ENCODE measurements around the gene TRIM14.
A peak's percentile ranks its signal among the peaks of the same experiment; 100 is the strongest.

Gene TRIM14
- total RNA-seq = 50.9 to 70.9 reads per million in 2 donors

GRCh38 chr9:98118640-98119601 is at the start of gene TRIM14:
TRIM14 (minus strand) TSS chr9:98119222; CDS start chr9:98119188, 34 bp downstream.
- peak; percentile 41 for DNase-seq

GRCh38 chr9:98168153-98168780 is 49.2 kb upstream of the TRIM14 start:
- DNase-seq = no peak

GRCh38 chr9:98164912-98165311 is 45.9 kb upstream of the TRIM14 start:
- DNase-seq = no peak

- DNase-seq = no peak
Measured at GRCh38 chr9:98162613-98163012, 43.6 kb upstream of the TRIM14 start.

- DNase-seq = no peak
Measured at GRCh38 chr9:98161851-98162250, 42.8 kb upstream of the TRIM14 start.

GRCh38 chr9:98159790-98160189 is 40.8 kb upstream of the TRIM14 start:
- no peak for DNase-seq

GRCh38 chr9:98159301-98159700 is 40.3 kb upstream of the TRIM14 start:
- DNase-seq = no peak

- DNase-seq = no peak
Measured at GRCh38 chr9:98158071-98158831, 39.2 kb upstream of the TRIM14 start.

- DNase-seq = no peak
Measured at GRCh38 chr9:98157372-98157771, 38.4 kb upstream of the TRIM14 start.

GRCh38 chr9:98154678-98155077 is 35.7 kb upstream of the TRIM14 start:
- no peak for DNase-seq

- no peak for DNase-seq
Measured at GRCh38 chr9:98152526-98152925, 33.5 kb upstream of the TRIM14 start.

- DNase-seq = no peak
Measured at GRCh38 chr9:98150721-98151120, 31.7 kb upstream of the TRIM14 start.

- DNase-seq = no peak
Measured at GRCh38 chr9:98150164-98150563, 31.1 kb upstream of the TRIM14 start.

- DNase-seq = no peak
Measured at GRCh38 chr9:98149422-98149821, 30.4 kb upstream of the TRIM14 start.

GRCh38 chr9:98148486-98148885 is 29.5 kb upstream of the TRIM14 start:
- DNase-seq = no peak

- no peak for DNase-seq
Measured at GRCh38 chr9:98147582-98147981, 28.6 kb upstream of the TRIM14 start.

GRCh38 chr9:98146101-98146991 is 27.3 kb upstream of the TRIM14 start:
- DNase-seq = no peak

- DNase-seq = no peak
Measured at GRCh38 chr9:98144631-98145030, 25.6 kb upstream of the TRIM14 start.

GRCh38 chr9:98144076-98144475 is 25.1 kb upstream of the TRIM14 start:
- DNase-seq = no peak

- DNase-seq = no peak
Measured at GRCh38 chr9:98142925-98143481, 24.0 kb upstream of the TRIM14 start.

- DNase-seq = no peak
Measured at GRCh38 chr9:98142182-98142907, 23.3 kb upstream of the TRIM14 start.

Data from T-helper 9 cell (primary cell).